Activated T-helper 1 cell treated with Interleukin-2 at 50 U/mL for 16 hours (primary cell): ENCODE data around the gene IRF8.
"Not testable (repeated sequence)": the region's sequence is repeated elsewhere in the genome, so short reads cannot be mapped to it uniquely, and the experiment has no call there.

Experiments
- DNase-seq: peaks from one replicate; pipeline ENCODE4 v3.0.0-alpha.2; 2020; ENCODE audit warnings: low read depth

Gene IRF8

DNA sequence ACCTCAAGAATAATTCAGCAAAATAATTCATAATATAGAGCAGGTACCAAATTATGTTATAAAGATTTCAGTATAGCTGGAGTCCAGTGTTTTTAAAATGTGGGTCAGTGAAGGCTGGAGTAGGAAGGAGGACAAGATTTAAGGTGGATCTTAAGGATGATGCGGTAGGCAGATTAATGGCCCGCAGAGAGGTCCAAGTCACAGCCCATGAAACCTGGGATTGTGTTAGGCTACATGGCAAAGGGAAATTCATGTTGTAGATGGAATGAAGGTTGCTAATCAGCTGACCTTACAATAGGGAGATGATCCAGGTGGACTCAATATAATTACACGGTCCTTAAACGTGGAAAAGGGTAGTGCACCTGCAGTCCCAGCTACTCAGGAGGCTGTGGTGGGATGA is 6.2 kb upstream of the IRF8 start:
- no peak for DNase-seq

DNA sequence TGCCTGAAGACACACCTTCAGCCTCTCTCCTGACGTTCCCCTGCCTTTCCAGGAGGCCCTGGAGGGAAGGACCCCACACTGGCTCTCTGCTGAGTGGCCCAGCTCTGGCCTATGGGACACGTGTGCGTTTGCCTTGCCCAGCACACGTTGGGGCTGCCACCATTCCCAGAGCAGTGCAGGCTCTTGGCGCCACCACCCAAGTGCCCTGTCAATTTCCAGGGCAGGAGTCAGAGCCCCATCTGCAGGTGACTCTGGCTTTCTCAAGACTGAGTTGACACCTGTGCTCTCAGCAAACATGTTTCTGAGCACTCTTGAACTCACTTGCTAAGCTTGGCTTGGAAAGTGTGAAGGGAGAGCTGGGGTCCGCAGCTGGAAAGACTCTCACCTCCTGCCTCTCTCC is 4.7 kb upstream of the IRF8 start:
- DNase-seq, result no peak

DNA sequence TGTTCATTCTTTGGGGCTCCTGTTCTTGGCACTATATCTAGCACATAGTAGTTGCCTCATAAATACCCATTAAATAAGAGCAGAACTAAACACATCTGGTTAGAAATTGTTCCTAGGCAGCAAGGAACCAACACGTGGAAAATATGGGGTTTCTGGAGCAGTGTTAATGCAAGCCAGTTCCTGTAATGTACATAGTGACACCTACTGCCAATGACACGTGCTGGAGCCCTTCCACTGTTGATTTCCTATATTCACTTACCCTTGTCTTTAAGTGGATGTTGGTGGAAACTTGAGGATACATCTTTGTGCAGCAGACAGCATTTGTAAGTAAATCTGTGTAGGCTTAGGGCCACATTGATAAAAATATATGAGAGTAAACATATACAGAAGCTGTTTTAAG is 1.6 kb upstream of the IRF8 start:
- no peak for DNase-seq

DNA sequence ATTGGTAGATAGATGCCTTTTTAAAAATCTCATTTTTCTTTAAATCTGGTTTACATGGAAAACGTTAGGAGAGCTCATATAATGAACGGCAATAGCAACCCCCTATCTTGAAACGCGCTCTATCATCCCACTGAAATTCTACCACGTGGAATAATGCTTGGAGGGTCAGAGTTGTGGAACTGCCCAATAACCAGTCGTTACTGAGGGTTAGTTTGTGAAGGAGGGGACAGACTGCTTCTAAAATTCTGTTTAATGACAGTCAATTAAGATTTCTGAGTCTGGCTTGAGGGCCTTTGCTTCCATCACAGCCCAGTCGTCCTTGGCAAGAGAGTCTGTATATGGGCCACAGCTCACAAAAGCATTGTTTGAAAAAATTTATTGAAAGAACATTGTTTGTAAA is 482 bp downstream of the IRF8 start:
- DNase-seq, result no peak

DNA sequence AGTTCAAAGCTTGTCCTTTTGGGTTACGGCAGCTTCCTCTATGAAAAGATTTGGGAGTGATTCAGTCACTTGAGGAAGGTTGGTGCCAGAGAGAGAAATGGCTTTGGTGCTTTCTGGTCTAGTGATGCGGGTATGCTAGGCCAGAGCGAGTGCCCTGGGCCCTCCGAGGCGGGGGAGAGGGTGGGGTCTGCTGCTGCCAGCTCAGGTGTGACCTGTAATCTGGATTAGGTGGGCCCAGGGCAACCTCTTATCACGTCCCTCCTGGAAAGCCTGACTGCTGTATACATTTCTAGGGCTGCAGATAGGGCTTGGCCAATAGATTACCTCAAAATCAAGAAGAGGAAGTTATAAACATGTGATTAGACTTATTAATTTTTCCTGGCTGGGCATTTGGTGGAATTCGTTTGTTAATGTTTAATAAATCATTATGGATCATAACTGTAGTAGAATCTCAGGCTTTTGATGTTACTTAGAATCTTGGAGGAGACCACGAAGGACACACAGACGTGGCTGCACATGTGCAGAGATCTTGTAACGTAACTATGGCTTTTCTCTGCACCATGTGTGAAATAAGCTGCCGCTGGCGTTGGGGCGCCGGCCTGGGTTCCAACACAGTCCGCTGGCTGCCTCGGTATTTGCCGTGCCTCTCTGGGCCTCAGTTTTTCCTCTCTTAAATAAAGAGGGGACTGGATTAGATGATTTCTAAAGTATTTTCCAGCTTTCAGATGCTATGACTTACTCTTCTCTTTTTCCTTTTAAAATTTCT is 1.2 kb downstream of the IRF8 start:
- DNase-seq, result no peak

DNA sequence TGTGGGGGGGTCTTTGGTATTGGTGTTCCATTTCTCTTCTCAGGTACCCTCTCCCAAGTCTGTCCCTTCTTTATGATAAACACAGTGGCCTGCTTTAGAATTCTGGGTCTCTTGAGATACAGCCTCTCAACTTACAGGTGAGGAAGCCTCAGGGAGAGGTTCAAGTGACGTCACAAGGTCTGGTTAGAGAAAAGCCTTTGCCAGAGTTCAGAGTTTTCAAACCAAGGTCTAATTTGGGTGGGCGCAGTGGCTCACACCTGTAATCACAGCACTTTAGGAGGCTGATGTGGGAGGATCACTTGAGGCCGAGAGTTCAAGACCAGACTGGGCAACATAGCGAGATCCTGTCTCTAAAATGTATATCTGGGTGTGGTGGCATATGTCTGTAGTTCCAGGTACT is 2.1 kb downstream of the IRF8 start:
- no peak for DNase-seq

DNA sequence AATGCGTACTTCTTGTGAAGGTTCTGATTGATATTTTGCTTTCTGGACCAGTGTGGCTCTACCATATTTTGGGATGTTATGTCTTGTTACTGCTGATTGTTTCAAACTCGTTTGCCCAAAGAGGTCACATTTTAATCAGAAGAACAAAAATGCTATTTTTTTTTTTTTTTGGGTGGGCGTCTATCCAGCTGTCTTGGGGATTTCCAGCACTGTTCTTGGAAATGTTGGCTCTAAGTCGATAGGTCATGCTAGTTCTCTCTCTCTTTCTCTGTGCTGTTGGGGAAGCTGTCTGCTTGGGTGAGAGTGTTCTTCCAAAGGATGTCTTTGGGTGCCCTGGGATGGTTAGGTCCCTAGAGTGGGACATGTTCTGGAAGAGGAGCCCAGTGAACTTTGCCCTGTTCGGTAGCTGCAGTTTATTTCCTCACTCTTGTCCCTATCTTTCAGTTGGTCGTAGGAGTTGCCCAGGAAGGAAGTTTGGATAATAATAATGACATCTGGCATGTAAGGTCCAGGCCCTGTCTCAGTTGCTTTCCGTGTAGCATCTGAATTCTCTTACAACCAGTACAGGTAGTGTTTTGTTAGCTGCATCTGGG is 2.9 kb downstream of the IRF8 start:
- DNase-seq, result no peak

DNA sequence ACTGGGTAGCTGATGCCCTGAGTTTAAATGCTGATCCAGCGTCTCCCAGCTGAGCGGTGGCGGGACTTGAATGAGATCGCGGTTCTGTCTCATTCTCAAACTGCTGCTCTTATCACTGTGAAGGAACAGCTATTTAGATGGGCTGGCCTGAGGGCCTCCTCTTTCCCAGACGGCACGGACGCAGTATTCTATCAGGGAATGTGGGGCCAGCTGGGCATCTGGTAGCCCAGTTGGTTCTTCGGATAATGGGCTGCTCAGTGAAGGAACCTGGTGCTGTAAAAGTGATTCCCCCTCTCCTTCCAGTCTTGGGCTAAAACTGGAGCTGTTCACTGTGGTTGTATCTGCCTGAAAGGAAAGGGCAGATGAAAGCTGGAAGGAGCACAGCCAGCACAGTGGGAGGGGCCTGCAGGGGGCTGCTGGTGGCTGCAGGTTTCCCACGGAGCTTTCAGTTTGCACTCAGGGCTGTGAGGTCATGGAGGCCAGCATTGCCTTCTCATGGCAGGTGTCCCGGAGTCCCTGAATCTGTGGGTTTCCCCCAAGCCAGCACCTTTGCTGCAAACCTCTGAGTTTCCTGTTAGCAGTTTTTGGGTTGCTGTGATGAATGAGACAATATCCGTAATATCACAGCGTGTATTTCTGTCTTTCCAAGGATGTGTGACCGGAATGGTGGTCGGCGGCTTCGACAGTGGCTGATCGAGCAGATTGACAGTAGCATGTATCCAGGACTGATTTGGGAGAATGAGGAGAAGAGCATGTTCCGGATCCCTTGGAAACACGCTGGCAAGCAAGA is 3.6 kb downstream of the IRF8 start:
- peak; percentile 10 for DNase-seq

DNA sequence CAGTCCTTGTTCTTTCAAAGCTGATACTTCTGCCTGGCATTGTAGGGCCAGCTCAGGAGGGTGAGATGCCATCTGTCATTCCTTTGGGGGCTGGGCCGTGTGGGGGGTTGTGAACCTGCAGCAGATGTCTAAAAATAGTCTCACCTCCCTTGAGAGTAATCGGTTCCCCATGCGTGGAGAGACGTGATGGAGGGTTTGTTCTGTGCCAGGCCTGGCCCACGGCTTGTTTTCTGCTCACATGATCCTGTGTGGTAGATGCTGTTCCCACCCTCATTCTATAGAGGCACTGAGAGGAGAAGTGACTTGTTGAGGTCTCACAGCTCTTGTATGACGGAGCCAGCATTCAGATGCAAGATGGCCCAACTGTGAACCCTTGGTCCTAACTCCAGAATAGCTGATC is 4.6 kb downstream of the IRF8 start:
- no peak for DNase-seq

DNA sequence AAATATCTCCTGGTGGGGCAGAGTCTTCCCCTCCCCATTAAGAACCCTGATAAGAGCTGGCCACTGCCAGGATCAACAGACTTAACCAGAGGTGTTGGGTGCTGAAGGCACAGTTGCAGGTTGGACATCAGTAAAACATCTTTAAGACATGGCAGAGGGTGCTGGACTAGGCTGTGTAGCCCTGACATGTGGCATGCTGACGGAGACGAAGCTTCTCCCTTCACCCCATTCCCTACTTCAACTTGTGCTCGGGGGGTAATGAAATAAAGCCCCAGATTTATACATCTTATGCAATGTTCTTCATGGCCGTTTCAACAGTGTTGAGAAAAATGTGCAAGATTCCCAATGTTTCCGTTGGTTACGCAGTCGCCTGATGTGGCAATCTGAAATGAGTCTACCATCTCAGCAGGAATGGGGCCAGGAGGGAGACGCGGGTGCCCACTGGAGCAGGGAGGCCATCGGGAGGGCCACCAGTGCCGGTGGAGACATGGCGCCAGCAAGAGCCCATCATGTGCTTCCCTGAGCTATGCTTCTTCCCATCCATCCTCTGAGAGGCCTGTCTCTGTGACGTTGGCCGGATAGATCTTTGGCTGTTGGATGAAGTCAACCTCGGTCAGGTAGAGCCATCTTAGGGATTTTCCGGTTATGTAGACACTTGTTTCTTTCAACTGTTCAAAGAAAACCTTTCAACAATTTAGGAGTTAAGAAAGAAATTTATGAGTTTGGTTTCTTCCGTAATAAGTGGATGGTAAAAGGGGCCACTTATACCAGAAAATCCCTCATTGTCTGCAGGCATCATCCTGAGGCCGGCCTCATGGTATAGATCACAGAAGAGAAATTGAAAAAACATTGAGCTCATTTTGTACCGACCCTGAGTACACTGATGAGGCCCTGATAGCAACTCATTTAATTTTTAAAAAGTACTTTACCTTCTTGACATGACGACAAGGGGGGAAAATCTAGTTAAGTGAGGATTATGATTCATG is 6.4 kb downstream of the IRF8 start:
- no peak for DNase-seq

DNA sequence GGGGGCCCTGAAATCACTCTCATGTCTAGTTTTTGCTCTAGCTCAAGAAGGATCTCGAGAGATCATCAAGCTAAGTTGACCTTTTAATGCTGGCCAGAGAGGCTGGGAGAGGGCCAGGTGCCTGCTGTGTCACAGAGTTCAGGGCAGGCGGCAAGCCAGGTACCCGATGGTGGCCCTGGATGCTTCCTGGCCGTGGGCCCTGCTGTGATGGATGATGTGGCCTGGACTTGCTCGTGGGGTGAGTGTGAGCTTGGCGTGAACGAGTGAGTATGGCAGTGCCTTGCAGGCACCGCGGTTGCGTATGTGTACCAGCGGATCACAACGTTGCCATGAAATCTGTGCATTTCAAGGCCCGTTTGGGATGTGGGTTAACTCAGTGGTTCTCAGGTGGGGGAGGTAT is 7.4 kb downstream of the IRF8 start:
- no peak for DNase-seq

DNA sequence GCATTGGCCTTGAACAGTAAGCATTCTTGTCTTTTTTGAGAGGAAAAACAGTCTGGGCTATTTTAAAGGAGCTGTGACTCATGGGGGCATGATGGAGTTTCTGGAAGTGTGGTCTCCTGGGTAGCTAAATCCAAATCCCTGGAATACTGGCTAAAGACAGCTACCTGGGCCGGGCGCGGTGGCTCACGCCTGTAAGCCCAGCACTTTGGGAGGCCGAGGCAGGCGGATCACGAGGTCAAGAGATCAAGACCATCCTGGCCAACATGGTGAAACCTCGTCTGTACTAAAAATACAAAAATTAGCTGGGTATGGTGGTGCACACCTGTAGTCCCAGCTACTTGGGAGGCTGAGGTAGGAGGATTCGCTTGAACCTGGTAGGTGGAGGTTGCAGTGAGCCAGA is 8.3 kb downstream of the IRF8 start:
- not testable (repeated sequence) for DNase-seq

DNA sequence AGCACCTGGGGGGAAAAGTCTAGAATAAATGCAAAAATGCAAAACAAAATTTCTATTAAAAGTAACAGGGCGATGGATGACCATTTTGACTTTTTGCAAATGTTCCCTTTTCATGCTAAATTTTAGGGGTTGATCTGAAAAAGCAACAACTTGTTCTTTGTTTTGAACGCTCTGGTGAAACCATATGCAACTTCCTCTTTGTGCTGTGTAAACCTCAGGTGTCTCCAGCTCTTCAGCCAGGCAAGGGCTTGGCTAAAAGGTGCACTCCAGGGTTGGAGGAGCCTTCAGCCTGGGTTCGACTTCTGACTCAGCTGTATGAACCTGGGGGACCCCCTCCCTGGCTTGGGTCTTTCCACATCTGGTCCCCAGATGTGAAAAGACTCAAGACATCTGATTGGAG is 9.5 kb downstream of the IRF8 start:
- no peak for DNase-seq

DNA sequence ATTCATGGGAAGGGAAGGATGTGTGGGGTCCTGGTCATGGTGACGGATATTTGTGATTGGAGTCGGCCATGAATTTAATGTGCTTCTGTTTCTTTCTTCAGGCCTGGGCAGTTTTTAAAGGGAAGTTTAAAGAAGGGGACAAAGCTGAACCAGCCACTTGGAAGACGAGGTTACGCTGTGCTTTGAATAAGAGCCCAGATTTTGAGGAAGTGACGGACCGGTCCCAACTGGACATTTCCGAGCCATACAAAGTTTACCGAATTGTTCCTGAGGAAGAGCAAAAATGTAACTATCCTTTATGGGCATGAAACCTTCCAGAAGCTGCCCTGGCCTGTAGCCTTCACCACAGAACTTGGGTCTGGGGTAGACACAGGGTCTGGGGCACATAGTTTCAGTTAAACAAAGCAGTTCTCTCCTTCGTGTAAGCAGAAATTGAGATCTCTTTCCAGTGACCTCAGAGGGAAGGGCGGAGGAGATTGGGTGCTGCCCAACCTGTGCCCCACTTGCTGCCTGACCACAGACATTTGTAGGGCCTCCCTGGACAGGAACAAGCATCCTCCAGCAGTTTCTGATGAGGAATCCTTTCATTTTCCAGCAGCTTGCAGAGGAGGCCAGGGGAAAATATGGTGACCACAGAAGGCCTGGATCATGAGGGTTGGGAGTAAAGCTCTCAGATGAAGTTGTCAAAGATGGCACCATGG is 10.1 kb downstream of the IRF8 start:
- no peak for DNase-seq

DNA sequence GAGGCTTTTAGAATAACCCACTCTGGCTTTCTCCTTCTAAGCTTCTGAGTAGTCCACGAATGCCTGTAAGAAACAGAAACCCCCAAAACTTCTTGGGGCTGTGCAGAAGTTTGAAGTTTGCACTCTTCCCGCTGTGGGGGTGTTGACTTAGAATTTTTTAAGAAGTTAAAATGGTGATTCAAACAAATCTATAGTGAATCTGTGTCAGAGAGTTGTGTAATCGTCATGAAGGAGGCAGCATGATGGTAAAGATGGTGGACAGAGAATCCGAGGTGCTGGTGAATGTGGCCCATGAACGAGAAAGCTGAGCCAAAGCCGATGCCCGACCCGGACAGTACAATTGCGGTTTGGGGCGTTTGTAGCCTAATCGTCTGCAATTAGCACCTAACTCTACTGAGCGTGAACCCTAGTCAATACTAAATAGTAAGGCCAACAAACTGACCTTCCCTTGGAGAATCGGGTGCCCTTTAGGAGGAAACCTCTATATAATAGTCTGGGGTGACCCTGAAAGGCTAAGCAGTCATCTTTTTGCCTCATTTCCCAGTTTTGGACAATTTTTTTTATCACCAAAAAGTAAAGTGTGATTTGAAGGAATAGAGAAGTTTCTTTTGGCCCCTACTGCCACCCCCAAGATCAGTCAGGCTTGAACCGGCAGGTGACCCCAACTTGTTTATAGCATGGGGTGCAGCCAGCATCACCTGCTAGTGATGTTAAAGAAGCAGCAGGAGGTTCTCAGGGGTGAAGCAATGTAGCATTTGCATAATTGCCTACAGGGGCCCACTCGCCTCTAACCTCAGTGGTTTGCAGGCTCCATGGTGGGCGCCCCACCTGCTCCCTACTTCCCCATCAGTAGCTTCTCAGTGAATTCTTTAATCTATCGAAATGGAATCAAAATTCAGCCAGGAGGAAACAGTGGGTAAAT is 11.2 kb downstream of the IRF8 start:
- DNase-seq, result no peak

DNA sequence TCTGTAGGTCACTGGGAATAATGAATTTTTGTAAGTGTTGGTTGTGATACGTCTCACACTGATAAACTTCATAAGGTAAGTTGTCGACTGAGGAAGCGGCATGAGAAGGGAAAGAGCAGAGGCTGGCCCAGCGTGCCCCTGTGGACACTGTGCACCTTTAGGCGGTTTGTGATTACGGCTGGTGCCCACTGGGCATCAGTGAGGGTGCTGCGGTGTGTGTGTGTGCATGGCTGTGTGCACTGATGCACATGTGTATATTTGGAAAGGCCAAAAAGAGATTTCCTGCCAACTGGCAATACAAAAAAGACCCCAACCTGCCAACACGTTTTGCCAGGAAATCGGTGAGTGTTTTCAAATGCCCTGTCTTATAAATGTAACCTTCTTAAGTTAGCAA is 11.9 kb downstream of the IRF8 start:
- no peak for DNase-seq

DNA sequence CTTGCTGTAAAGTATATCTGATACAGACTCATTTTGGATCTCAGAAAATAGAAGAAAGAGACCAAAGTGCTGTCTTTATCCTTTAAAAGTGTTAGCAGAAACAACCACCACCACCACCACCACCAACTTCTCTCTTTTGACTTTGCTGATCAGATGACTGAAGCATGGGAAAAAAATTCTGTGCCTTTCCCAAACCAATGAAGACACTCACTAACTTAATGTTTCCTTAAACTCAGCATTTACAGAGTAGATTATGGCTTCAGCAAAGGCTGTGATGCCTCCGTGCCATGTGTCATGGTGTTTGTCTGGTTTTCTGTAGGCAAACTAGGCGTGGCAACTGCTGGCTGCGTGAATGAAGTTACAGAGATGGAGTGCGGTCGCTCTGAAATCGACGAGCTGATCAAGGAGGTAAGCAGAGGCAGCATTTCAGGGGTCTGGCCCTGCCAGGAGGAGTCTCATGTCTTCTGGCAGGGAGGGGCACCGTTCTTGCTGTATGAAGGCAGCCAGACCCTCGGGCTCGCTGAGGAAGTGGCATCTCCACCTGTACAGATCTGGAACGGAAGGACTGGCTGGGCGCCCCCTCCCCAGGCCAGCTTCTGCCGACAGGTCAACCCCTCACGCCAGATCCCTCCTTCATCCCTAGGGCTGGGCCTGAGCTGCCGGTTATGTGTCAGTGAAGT is 12.4 kb downstream of the IRF8 start:
- DNase-seq, result no peak

DNA sequence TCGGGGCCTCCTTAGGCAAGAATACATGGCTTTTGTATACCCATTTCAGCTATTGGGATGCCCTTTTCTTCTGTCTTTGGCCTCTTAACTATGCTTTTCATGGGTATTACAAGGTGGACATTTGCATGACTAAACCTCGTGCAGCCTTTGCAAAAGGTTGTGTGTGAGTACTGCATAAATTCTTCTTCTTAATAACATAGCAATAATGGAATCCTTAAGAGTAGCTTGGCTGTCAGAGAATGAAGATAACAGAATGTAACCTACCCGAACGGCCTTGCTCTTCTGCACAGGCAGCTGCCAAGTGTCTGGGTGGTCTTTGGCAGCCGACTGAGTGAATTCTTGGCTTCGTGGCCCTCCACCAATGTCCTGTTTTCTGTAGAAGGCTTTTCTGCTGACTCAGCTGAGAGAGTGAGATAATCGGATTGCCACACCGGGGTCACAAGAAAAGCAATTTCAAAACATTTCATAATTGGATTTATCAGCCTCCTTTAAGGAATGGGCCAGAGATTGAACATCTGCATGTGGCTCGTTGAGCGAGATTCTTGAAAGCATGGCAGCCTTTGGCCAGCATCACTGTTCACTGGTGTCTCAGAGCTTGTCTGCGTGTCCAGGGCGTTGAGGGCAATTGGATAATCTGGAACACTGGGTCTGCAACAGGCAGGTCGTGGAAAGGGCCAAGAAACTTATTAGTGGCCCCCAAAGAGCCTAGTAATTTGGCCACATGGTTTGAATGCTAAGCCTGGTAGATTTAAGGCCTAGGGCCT is 13.4 kb downstream of the IRF8 start:
- DNase-seq, result no peak

DNA sequence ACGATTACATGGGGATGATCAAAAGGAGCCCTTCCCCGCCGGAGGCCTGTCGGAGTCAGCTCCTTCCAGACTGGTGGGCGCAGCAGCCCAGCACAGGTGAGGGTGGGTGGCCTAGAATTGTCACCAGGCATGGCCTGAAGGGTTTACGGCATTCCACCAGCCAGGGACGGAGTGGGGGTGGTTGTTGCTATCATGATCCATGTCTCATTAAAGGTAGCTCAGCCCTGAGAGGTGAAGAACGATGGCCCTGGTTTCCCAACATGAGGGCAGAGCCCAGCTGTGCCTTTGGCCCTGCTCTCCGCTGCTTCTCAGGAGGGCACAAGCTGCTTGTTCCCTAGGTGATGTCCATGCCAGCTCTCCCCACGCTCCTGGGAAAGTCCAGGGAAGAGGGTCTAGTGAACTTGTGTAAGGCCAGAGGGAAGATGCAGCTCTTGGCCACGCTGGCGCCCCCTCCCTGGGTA is 14.2 kb downstream of the IRF8 start:
- DNase-seq, result no peak
